Stimulated activated CD4-positive, alpha-beta T cell treated with anti-CD3 and anti-CD28 coated beads, Interleukin-1b, Interleukin-23, amount 100 ng/mL, for 24 hours (primary cell): ENCODE measurements around the gene NPAS3.

Experiments
- DNase-seq, 4 experiments: peaks; one replicate each; pipeline ENCODE4 v3.0.0-alpha.2; 2020; ENCODE audit warnings: low read depth in 4 of 4, low spot score in 1 of 4

NPAS3 gene

GRCh38 chr14:33010495-33010894 lies 71.8 kb downstream of the NPAS3 start:
- no peak for DNase-seq

GRCh38 chr14:33014710-33015109 lies 76.0 kb downstream of the NPAS3 start:
- DNase-seq = no peak

GRCh38 chr14:33016613-33017012 lies 77.9 kb downstream of the NPAS3 start:
- DNase-seq = no peak

- DNase-seq = no peak
Measured at GRCh38 chr14:33017016-33017415, 78.3 kb downstream of the NPAS3 start.

GRCh38 chr14:33019346-33019745 lies 80.7 kb downstream of the NPAS3 start:
- DNase-seq = no peak

- DNase-seq = no peak
Measured at GRCh38 chr14:33026850-33027430, 88.3 kb downstream of the NPAS3 start.

GRCh38 chr14:33029511-33029910 lies 90.8 kb downstream of the NPAS3 start:
- no peak for DNase-seq

GRCh38 chr14:33030386-33030785 lies 91.7 kb downstream of the NPAS3 start:
- DNase-seq = no peak

- no peak for DNase-seq
Measured at GRCh38 chr14:33035416-33036194, 96.9 kb downstream of the NPAS3 start.

GRCh38 chr14:33039311-33039710 lies 100.6 kb downstream of the NPAS3 start:
- no peak for DNase-seq

- DNase-seq = no peak
Measured at GRCh38 chr14:33040372-33041140, 101.9 kb downstream of the NPAS3 start.

GRCh38 chr14:33042591-33042990 lies 103.9 kb downstream of the NPAS3 start:
- DNase-seq = no peak

- DNase-seq = no peak
Measured at GRCh38 chr14:33045760-33046159, 107.1 kb downstream of the NPAS3 start.

GRCh38 chr14:33052943-33053342 lies 114.3 kb downstream of the NPAS3 start:
- no peak for DNase-seq

- no peak for DNase-seq
Measured at GRCh38 chr14:33056213-33056612, 117.5 kb downstream of the NPAS3 start.

- no peak for DNase-seq
Measured at GRCh38 chr14:33057585-33057984, 118.9 kb downstream of the NPAS3 start.

- DNase-seq = no peak
Measured at GRCh38 chr14:33061667-33062325, 123.1 kb downstream of the NPAS3 start.

GRCh38 chr14:33062476-33062875 lies 123.8 kb downstream of the NPAS3 start:
- no peak for DNase-seq

GRCh38 chr14:33062881-33063280 lies 124.2 kb downstream of the NPAS3 start:
- DNase-seq = no peak

GRCh38 chr14:33063521-33063920 lies 124.8 kb downstream of the NPAS3 start:
- no peak for DNase-seq

- no peak for DNase-seq
Measured at GRCh38 chr14:33065634-33066033, 127.0 kb downstream of the NPAS3 start.

GRCh38 chr14:33068040-33068439 lies 129.4 kb downstream of the NPAS3 start:
- no peak for DNase-seq
